ENCODE data around the gene PRR7. TPM values are rescaled to one million over a fixed set of nuclear protein-coding genes. Genes with fewer than 3 reads are reported as not detected.

Gene PRR7
- total RNA-seq, 2 donors from 2014 or later, result 0.90 to 1.1 TPM

GRCh38 chr5:177448244-177448950, 1.8 kb downstream of the PRR7 start:
- Histone ChIP-seq H3K4me1 (peaks cover 0 to 34% of the 10 kb centered on the region in 2 donors), H3K27me3 (no peaks in the 10 kb centered on the region), H3K9me3 (no peaks in the 10 kb centered on the region), H3K27ac (no peak overlapping the region), H3K4me3 (no peak overlapping the region), H3K36me3 (no peaks in the 10 kb centered on the region)
- TF ChIP-seq, protein P1, sequence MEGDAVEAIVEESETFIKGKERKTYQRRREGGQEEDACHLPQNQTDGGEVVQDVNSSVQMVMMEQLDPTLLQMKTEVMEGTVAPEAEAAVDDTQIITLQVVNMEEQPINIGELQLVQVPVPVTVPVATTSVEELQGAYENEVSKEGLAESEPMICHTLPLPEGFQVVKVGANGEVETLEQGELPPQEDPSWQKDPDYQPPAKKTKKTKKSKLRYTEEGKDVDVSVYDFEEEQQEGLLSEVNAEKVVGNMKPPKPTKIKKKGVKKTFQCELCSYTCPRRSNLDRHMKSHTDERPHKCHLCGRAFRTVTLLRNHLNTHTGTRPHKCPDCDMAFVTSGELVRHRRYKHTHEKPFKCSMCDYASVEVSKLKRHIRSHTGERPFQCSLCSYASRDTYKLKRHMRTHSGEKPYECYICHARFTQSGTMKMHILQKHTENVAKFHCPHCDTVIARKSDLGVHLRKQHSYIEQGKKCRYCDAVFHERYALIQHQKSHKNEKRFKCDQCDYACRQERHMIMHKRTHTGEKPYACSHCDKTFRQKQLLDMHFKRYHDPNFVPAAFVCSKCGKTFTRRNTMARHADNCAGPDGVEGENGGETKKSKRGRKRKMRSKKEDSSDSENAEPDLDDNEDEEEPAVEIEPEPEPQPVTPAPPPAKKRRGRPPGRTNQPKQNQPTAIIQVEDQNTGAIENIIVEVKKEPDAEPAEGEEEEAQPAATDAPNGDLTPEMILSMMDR (IDR thresholded peaks at IDR 0.05), result no peak
- no peak for DNase-seq (ENCODE audit: low spot score)

DNA sequence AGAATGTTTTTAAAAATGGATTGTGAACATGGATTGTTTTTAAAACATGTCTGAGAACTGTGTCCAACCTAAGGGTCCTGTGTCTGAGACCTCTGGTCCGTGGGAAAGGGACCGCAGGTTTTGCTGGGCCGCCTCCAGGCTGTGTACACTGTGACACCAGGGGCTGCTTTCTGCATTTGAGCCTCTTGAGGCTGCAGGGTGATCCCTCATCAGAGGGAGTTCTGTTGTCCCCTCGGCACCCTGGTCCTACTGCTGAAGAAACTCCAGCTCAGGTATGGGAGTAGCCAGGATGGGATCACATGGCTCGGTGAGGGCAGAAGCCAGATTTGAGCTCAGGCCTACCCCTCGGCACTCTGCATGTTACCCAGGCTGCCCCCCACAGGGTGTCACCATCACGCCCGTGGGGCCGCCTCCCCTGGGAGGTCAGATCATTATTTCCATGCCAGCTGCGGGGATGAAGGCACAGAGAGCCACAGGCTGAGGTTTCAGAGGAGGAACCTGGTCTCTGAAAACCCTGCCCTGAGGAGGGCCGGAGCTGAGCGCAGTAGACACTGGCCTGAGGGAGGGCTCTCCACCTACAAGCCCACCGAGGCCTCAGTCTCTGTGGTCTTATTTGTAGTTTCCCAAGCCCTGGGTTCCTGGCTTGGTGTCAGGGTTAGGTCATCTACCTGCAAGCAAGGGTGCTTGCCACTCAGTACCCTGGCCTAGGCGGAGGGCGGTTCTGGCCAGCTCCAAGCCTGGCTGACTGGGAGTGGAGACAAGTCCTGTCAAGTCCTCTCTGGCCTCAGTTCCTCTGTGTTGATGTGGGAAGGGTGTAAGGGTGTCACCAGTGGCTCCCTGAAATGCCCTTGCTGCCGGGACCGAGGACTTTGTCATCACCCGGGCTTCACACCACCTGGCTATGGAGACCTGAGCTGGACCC, 2.8 kb downstream of the PRR7 start:
- Histone ChIP-seq H3K27me3 (no peaks in the 10 kb centered on the region), H3K27ac (no peak overlapping the region), H3K4me1 (peaks cover 0 to 43% of the 10 kb centered on the region in 2 donors), H3K36me3 (no peaks in the 10 kb centered on the region), H3K9me3 (no peaks in the 10 kb centered on the region), H3K4me3 (no peak overlapping the region)
- TF ChIP-seq, protein P1 (IDR thresholded peaks at IDR 0.05), result no peak
- no peak for DNase-seq (ENCODE audit: low spot score)

GRCh38 chr5:177450667-177451424, 4.2 kb downstream of the PRR7 start:
- Histone ChIP-seq H3K36me3 (no peaks in the 10 kb centered on the region), H3K27me3 (no peaks in the 10 kb centered on the region), H3K4me1 (peaks cover 0 to 51% of the 10 kb centered on the region in 2 donors), H3K9me3 (no peaks in the 10 kb centered on the region), H3K27ac (no peak overlapping the region), H3K4me3 (no peak overlapping the region)
- no peak for DNase-seq (ENCODE audit: low spot score)
- TF ChIP-seq, protein P1 (IDR thresholded peaks at IDR 0.05), result no peak

GRCh38 chr5:177452688-177453638, 6.3 kb downstream of the PRR7 start:
- H3K27me3 ChIP-seq, result no peaks in the 10 kb centered on the region
- H3K4me1 ChIP-seq, result peaks cover 0 to 49% of the 10 kb centered on the region in 2 donors
- no peak for DNase-seq (ENCODE audit: low spot score)
- TF ChIP-seq, protein P1 (IDR thresholded peaks at IDR 0.05), result no peak
- H3K36me3 ChIP-seq, result no peaks in the 10 kb centered on the region
- H3K4me3 ChIP-seq, result no peak overlapping the region
- no peak overlapping the region for H3K27ac ChIP-seq
- no peaks in the 10 kb centered on the region for H3K9me3 ChIP-seq

Data from right atrium auricular region (tissue), 2 donors.